ENCODE measurements around the gene PMP22. TPM values are rescaled to one million over a fixed set of nuclear protein-coding genes. Genes with fewer than 3 reads are reported as not detected.

PMP22 gene
- total RNA-seq, 2 experiments from 2014 or later = 0.20 TPM; not detected in 1

- TF ChIP-seq CTCF (IDR thresholded peaks at IDR 0.05) = no peak
- no peak for ATAC-seq
- H3K27ac Mint-ChIP-seq = no peak overlapping the region
- no peak for DNase-seq
- H3K36me3 Mint-ChIP-seq (ENCODE audit: low read depth) = no peaks in the 10 kb centered on the region
- H3K4me1 Mint-ChIP-seq (ENCODE audit: low read depth) = no peaks in the 10 kb centered on the region
- ChIA-PET POLR2A (no interaction called here), CTCF (no interaction called here)
- H3K27me3 Mint-ChIP-seq = no peaks in the 10 kb centered on the region
- intact Hi-C loops (cut with micrococcal nuclease) = no loop called here
- H3K4me3 Mint-ChIP-seq = no peak overlapping the region
- H3K9me3 Mint-ChIP-seq = no peaks in the 10 kb centered on the region
Measured at GRCh38 chr17:15307710-15308111, 42.6 kb upstream of the PMP22 start.

- no peaks in the 10 kb centered on the region for H3K36me3 Mint-ChIP-seq (ENCODE audit: low read depth)
- H3K4me1 Mint-ChIP-seq (ENCODE audit: low read depth) = no peaks in the 10 kb centered on the region
- ChIA-PET POLR2A (no interaction called here), CTCF (no interaction called here)
- H3K4me3 Mint-ChIP-seq = no peak overlapping the region
- H3K27me3 Mint-ChIP-seq = peaks cover 2% of the 10 kb centered on the region
- DNase-seq = no peak
- no peak overlapping the region for H3K27ac Mint-ChIP-seq
- ATAC-seq = no peak
- no peak for TF ChIP-seq CTCF (IDR thresholded peaks at IDR 0.05)
- H3K9me3 Mint-ChIP-seq = no peaks in the 10 kb centered on the region
- intact Hi-C loops (cut with micrococcal nuclease) = no loop called here
Measured at GRCh38 chr17:15303851-15304250, 38.7 kb upstream of the PMP22 start.

GRCh38 chr17:15303268-15303667 is 38.1 kb upstream of the PMP22 start:
- no peaks in the 10 kb centered on the region for H3K36me3 Mint-ChIP-seq (ENCODE audit: low read depth)
- no peaks in the 10 kb centered on the region for H3K9me3 Mint-ChIP-seq
- DNase-seq (no peak), ATAC-seq (no peak)
- no peaks in the 10 kb centered on the region for H3K4me1 Mint-ChIP-seq (ENCODE audit: low read depth)
- CTCF ChIA-PET = no interaction called here
- H3K27ac Mint-ChIP-seq = no peak overlapping the region
- intact Hi-C loops (cut with micrococcal nuclease) = no loop called here
- POLR2A ChIA-PET = no interaction called here
- no peak for TF ChIP-seq CTCF (IDR thresholded peaks at IDR 0.05)
- H3K27me3 Mint-ChIP-seq = peaks cover 2% of the 10 kb centered on the region
- no peak overlapping the region for H3K4me3 Mint-ChIP-seq

- CTCF ChIA-PET = no interaction called here
- no peaks in the 10 kb centered on the region for H3K9me3 Mint-ChIP-seq
- intact Hi-C loops (cut with micrococcal nuclease) = no loop called here
- H3K36me3 Mint-ChIP-seq (ENCODE audit: low read depth) = no peaks in the 10 kb centered on the region
- H3K27me3 Mint-ChIP-seq = peaks cover 2% of the 10 kb centered on the region
- DNase-seq = no peak
- POLR2A ChIA-PET = no interaction called here
- TF ChIP-seq CTCF (IDR thresholded peaks at IDR 0.05) = no peak
- H3K4me1 Mint-ChIP-seq (ENCODE audit: low read depth) = no peaks in the 10 kb centered on the region
- H3K4me3 Mint-ChIP-seq = no peak overlapping the region
- no peak for ATAC-seq
- H3K27ac Mint-ChIP-seq = no peak overlapping the region
Measured at GRCh38 chr17:15301845-15302244, 36.7 kb upstream of the PMP22 start.

- ChIA-PET CTCF (no interaction called here), POLR2A (no interaction called here)
- H3K4me3 Mint-ChIP-seq = no peak overlapping the region
- H3K4me1 Mint-ChIP-seq (ENCODE audit: low read depth) = no peaks in the 10 kb centered on the region
- no peak for DNase-seq
- intact Hi-C loops (cut with micrococcal nuclease) = no loop called here
- H3K36me3 Mint-ChIP-seq (ENCODE audit: low read depth) = no peaks in the 10 kb centered on the region
- peaks cover 7% of the 10 kb centered on the region for H3K27me3 Mint-ChIP-seq
- ATAC-seq = no peak
- H3K27ac Mint-ChIP-seq = no peak overlapping the region
- no peak for TF ChIP-seq CTCF (IDR thresholded peaks at IDR 0.05)
- no peaks in the 10 kb centered on the region for H3K9me3 Mint-ChIP-seq
Measured at GRCh38 chr17:15298176-15298575, 33.0 kb upstream of the PMP22 start.
